Astrocyte (in vitro differentiated cells and primary cell): ENCODE data around the gene MAP4K2. TPM values are rescaled to one million over a fixed set of nuclear protein-coding genes. Genes with fewer than 3 reads are reported as not detected.

Experiments
- DNase-seq: peaks from one replicate; pipeline ENCODE4 v3.0.0-alpha.2; 2010; ENCODE audit warnings: low read depth
- FAIRE-seq: peaks from 2 replicates; lab custom pipeline; 2011; peaks lifted over from hg19 to GRCh38; lab: Jason Lieb, UNC
- H2AFZ ChIP-seq: 2 replicates; pipeline ENCODE4 v1.6.0; 2012; ENCODE audit warnings: low read depth, low read length, inconsistent platforms
- H3K27ac ChIP-seq: 2 replicates; pipeline ENCODE4 v1.5.1; 2011; ENCODE audit warnings: low read depth, low read length, inconsistent platforms
- H3K27me3 ChIP-seq: 2 replicates; pipeline ENCODE4 v1.6.0; 2011; ENCODE audit warnings: low read length, inconsistent platforms; ENCODE audit not compliant: insufficient read depth
- H3K36me3 ChIP-seq: 2 replicates; pipeline ENCODE4 v1.5.1; 2011; ENCODE audit warnings: low read length, inconsistent platforms; ENCODE audit not compliant: insufficient read depth
- H3K4me1 ChIP-seq: 2 replicates; pipeline ENCODE4 v1.5.1; 2011; ENCODE audit warnings: low read length, inconsistent platforms; ENCODE audit not compliant: insufficient read depth
- H3K4me2 ChIP-seq: 2 replicates; pipeline ENCODE4 v1.6.0; 2012; ENCODE audit warnings: low read length, inconsistent platforms
- H3K4me3 ChIP-seq: 2 replicates; pipeline ENCODE4 v1.5.1; 2011; ENCODE audit warnings: low read depth, mild to moderate bottlenecking, low read length, inconsistent platforms; ENCODE audit not compliant: insufficient read depth
- H3K79me2 ChIP-seq: 2 replicates; pipeline ENCODE4 v1.6.0; 2012; ENCODE audit warnings: mild to moderate bottlenecking, low read length, inconsistent platforms; ENCODE audit not compliant: insufficient read depth
- H3K9ac ChIP-seq: 2 replicates; pipeline ENCODE4 v1.6.0; 2012; ENCODE audit warnings: mild to moderate bottlenecking, low read length, inconsistent platforms
- H3K9me3 ChIP-seq: 2 replicates; pipeline ENCODE4 v1.5.1; 2012; ENCODE audit warnings: low read depth, mild to moderate bottlenecking, low read length, inconsistent platforms; ENCODE audit not compliant: insufficient read depth
- H4K20me1 ChIP-seq: 2 replicates; pipeline ENCODE4 v1.6.0; 2012; ENCODE audit warnings: low read length, inconsistent platforms; ENCODE audit not compliant: insufficient read depth
- H3K27ac Mint-ChIP-seq: one replicate; pipeline ENCODE4 v1.8.0; 2021; ENCODE audit warnings: mild to moderate bottlenecking, mixed read lengths; ENCODE audit not compliant: unreplicated experiment
- H3K27me3 Mint-ChIP-seq: one replicate; pipeline ENCODE4 v1.8.0; 2021; ENCODE audit warnings: low read depth, mixed read lengths; ENCODE audit not compliant: unreplicated experiment
- H3K36me3 Mint-ChIP-seq: one replicate; pipeline ENCODE4 v1.8.0; 2021; ENCODE audit warnings: low read depth, mixed read lengths; ENCODE audit not compliant: unreplicated experiment
- H3K4me1 Mint-ChIP-seq: one replicate; pipeline ENCODE4 v1.8.0; 2021; ENCODE audit warnings: low read depth, mixed read lengths; ENCODE audit not compliant: unreplicated experiment
- H3K4me3 Mint-ChIP-seq: one replicate; pipeline ENCODE4 v1.8.0; 2021; ENCODE audit warnings: mild to moderate bottlenecking, moderate library complexity, mixed read lengths; ENCODE audit not compliant: unreplicated experiment
- H3K9me3 Mint-ChIP-seq: one replicate; pipeline ENCODE4 v1.8.0; 2021; ENCODE audit warnings: mild to moderate bottlenecking, mixed read lengths; ENCODE audit not compliant: unreplicated experiment
- EZH2 ChIP-seq: IDR thresholded peaks from 2 replicates; pipeline ENCODE4 v1.6.1; 2012; ENCODE audit warnings: mild to moderate bottlenecking, low read length, inconsistent platforms; ENCODE audit not compliant: insufficient read depth
- total RNA-seq: library from RNA; stranded (reverse); gene quantifications from 2 replicates; pipeline ENCODE4 v1.2.1, GENCODE V29; 2021
- TF ChIP-seq, protein P1 (sequence below): IDR thresholded peaks from 2 replicates; pipeline ENCODE4 v1.5.1; 2011; ENCODE audit warnings: low read depth, mild to moderate bottlenecking, inconsistent platforms, low read length, moderate library complexity; ENCODE audit not compliant: insufficient read depth

Gene MAP4K2
- total RNA-seq, 1 donor from 2014 or later, result 11.2 TPM

DNA sequence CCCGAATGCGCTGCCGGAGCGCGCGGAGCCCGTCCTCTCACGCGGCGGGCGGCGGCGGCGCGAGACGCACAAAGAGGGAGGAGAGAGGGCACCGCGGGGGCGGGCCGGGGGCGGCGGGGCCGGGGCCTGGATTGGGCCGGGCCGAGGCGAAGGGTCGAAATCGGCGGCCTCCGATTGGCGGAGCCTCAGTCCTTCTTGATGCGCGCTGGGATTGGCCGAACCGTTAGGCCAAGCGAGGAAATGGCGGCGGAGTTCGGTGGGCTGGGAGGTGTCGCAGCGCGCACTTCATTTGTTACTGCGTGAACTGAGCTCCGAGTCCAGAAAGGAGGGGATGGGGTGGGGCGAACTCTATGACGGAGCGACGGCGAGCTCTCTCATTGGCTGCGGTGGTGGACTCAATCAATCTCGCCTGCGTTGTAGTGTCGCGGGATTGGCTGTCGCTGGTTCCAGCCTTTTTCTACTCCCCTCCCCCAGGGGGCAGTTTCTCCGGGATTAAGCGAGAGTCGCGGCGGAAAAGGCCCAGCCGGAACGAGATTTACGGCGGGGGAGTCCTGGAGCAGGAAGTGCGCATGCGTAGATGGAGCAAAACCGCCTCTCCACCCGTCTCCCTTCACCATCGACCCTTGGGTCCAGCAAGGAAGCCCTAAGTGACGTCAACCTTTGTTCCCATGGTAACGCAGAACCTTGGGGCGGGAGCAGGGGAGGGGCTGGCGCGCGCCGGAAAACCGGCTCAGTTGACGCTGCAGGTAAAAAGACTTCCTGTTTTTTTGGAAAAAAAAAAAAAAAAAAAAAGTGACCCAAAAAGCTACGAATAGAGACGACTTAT lies 24.3 kb downstream of the MAP4K2 start, which contains the start of gene SF1:
TSS of gene SF1 (minus strand) at position 70 of the 826 bp plus-strand sequence. CDS start 150 bp downstream, outside the sequence.
- Histone ChIP-seq H3K9me3 (no peaks in the 10 kb centered on the region), H3K27ac (peak within 1 kb of the TSS; percentile 87), H3K27me3 (no peaks in the 10 kb centered on the region), H3K79me2 (peaks cover 38% of the 10 kb centered on the region), H3K36me3 (peaks cover 28% of the 10 kb centered on the region), H3K9ac (peak within 1 kb of the TSS; percentile 93), H3K4me3 (peak within 1 kb of the TSS; percentile 99), H2AFZ (peak within 1 kb of the TSS; percentile 68), H3K4me2 (peak within 1 kb of the TSS; percentile 92), H4K20me1 (peaks cover 39% of the 10 kb centered on the region), H3K4me1 (peaks cover 13% of the 10 kb centered on the region)
- Mint-ChIP-seq H3K27me3 (no peaks in the 10 kb centered on the region), H3K4me1 (peaks cover 13% of the 10 kb centered on the region), H3K4me3 (peak within 1 kb of the TSS; percentile 98), H3K9me3 (no peaks in the 10 kb centered on the region), H3K27ac (peak within 1 kb of the TSS; percentile 92), H3K36me3 (peaks cover 1% of the 10 kb centered on the region)
- DNase-seq (peak; percentile 98), FAIRE-seq (peak; percentile 52)
- no peak for TF ChIP-seq EZH2
- TF ChIP-seq, protein P1, sequence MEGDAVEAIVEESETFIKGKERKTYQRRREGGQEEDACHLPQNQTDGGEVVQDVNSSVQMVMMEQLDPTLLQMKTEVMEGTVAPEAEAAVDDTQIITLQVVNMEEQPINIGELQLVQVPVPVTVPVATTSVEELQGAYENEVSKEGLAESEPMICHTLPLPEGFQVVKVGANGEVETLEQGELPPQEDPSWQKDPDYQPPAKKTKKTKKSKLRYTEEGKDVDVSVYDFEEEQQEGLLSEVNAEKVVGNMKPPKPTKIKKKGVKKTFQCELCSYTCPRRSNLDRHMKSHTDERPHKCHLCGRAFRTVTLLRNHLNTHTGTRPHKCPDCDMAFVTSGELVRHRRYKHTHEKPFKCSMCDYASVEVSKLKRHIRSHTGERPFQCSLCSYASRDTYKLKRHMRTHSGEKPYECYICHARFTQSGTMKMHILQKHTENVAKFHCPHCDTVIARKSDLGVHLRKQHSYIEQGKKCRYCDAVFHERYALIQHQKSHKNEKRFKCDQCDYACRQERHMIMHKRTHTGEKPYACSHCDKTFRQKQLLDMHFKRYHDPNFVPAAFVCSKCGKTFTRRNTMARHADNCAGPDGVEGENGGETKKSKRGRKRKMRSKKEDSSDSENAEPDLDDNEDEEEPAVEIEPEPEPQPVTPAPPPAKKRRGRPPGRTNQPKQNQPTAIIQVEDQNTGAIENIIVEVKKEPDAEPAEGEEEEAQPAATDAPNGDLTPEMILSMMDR, result no peak

DNA sequence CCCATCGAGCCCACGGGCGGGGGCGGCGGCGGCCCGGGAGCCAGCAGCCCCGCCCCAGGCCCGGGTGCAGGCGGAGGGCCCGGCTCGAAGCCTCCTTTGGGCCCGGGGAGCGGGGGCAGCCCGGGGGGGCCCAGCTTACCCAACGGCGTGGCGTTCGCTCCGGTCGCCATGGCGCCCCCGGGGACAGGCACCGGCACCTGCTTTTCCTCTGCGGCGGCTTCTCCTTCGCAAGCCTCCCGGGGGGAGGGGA lies 24.9 kb downstream of the MAP4K2 start:
- no peaks in the 10 kb centered on the region for H3K27me3 Mint-ChIP-seq
- H3K79me2 ChIP-seq, result peaks cover 43% of the 10 kb centered on the region
- DNase-seq (no peak), FAIRE-seq (no peak)
- peak overlapping the region; percentile 93 for H3K9ac ChIP-seq
- no peak overlapping the region for H2AFZ ChIP-seq
- peak overlapping the region; percentile 87 for H3K27ac ChIP-seq
- no peak for TF ChIP-seq EZH2
- TF ChIP-seq, protein P1, result no peak
- H3K27me3 ChIP-seq, result no peaks in the 10 kb centered on the region
- H3K36me3 Mint-ChIP-seq, result peaks cover 4% of the 10 kb centered on the region
- H3K4me1 ChIP-seq, result peaks cover 13% of the 10 kb centered on the region
- peaks cover 33% of the 10 kb centered on the region for H3K36me3 ChIP-seq
- H3K4me3 ChIP-seq, result peak overlapping the region; percentile 67
- H3K4me2 ChIP-seq, result peak overlapping the region; percentile 56
- no peaks in the 10 kb centered on the region for H3K9me3 ChIP-seq
- no peak overlapping the region for H3K27ac Mint-ChIP-seq
- peaks cover 44% of the 10 kb centered on the region for H4K20me1 ChIP-seq
- no peak overlapping the region for H3K4me3 Mint-ChIP-seq
- H3K9me3 Mint-ChIP-seq, result no peaks in the 10 kb centered on the region
- peaks cover 16% of the 10 kb centered on the region for H3K4me1 Mint-ChIP-seq
